GM19043 (cell line): Measurements from ENCODE around the gene UQCC2.

Experiments used
- ATAC-seq: cut with Tn5 transposase; IDR thresholded peaks from one replicate; pipeline ENCODE4 v1.9.1; 2021; ENCODE audit warnings: low read depth; ENCODE audit not compliant: unreplicated experiment

The UQCC2 gene

GRCh38 chr6:33693186-33694105 is 18.1 kb downstream of the UQCC2 start:
- no peak for ATAC-seq

- no peak for ATAC-seq
These were observed 18.7 kb downstream of the UQCC2 start for GRCh38 chr6:33692760-33693158.

- ATAC-seq = no peak
These were observed 19.3 kb downstream of the UQCC2 start for GRCh38 chr6:33692078-33692759.

- ATAC-seq = no peak
These were observed 19.9 kb downstream of the UQCC2 start for GRCh38 chr6:33691456-33692077.

GRCh38 chr6:33690766-33691165 is 20.7 kb downstream of the UQCC2 start:
- no peak for ATAC-seq

- ATAC-seq = no peak
These were observed 21.6 kb downstream of the UQCC2 start for GRCh38 chr6:33689879-33690278.

- ATAC-seq = no peak
These were observed 22.4 kb downstream of the UQCC2 start for GRCh38 chr6:33689148-33689494.

- ATAC-seq = no peak
These were observed 22.9 kb downstream of the UQCC2 start for GRCh38 chr6:33688451-33689147.

- ATAC-seq = no peak
These were observed 23.5 kb downstream of the UQCC2 start for GRCh38 chr6:33688006-33688405.

- ATAC-seq = no peak
These were observed 24.2 kb downstream of the UQCC2 start for GRCh38 chr6:33686981-33687975.

- no peak for ATAC-seq
These were observed 25.1 kb downstream of the UQCC2 start for GRCh38 chr6:33686225-33686924.

GRCh38 chr6:33685411-33686224 is 25.9 kb downstream of the UQCC2 start:
- no peak for ATAC-seq

GRCh38 chr6:33684983-33685382 is 26.5 kb downstream of the UQCC2 start:
- ATAC-seq = no peak

- ATAC-seq = no peak
These were observed 27.0 kb downstream of the UQCC2 start for GRCh38 chr6:33684428-33684896.

- no peak for ATAC-seq
These were observed 27.7 kb downstream of the UQCC2 start for GRCh38 chr6:33683576-33684427.

- ATAC-seq = no peak
These were observed 28.4 kb downstream of the UQCC2 start for GRCh38 chr6:33683051-33683571.

- no peak for ATAC-seq
These were observed 29.2 kb downstream of the UQCC2 start for GRCh38 chr6:33682341-33682740.
